ENCODE measurements around the gene C17orf114.

Gene C17orf114

GRCh38 chr17:4802228-4802627 is at the start of gene C17orf114:
TSS of gene C17orf114 (minus strand) at chr17:4802328.
- no peak for DNase-seq (ENCODE audit: low read depth)
- no peak within 1 kb of the TSS for H3K4me3 ChIP-seq (ENCODE audit: control insufficient read depth, low read depth, low read length)
- TF ChIP-seq, protein P1, sequence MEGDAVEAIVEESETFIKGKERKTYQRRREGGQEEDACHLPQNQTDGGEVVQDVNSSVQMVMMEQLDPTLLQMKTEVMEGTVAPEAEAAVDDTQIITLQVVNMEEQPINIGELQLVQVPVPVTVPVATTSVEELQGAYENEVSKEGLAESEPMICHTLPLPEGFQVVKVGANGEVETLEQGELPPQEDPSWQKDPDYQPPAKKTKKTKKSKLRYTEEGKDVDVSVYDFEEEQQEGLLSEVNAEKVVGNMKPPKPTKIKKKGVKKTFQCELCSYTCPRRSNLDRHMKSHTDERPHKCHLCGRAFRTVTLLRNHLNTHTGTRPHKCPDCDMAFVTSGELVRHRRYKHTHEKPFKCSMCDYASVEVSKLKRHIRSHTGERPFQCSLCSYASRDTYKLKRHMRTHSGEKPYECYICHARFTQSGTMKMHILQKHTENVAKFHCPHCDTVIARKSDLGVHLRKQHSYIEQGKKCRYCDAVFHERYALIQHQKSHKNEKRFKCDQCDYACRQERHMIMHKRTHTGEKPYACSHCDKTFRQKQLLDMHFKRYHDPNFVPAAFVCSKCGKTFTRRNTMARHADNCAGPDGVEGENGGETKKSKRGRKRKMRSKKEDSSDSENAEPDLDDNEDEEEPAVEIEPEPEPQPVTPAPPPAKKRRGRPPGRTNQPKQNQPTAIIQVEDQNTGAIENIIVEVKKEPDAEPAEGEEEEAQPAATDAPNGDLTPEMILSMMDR (conservative IDR thresholded peaks at IDR 0.05; ENCODE audit: control insufficient read depth, insufficient read depth, low read depth, low read length), result no peak

DNA sequence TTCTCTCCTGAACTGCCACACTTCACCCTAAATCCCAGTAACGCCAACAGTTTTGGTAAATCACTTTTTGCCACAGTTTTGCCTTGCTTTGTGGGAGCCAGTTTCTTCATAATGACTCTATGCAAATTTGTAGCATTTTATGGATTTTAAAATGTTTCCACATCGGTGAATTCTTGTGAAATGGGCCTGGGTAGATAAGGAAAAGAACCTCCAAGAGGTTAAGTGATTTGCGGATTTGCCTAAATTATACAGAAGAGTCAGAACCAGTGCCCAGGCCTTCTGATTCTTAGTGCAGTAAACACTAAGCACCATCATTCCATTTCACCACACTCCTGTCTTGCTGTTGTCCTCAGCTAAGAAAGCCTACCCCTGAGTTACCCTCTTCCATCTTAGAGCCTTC is 49.0 kb upstream of the C17orf114 start:
- no peak for DNase-seq (ENCODE audit: low read depth)
- no peak overlapping the region for H3K4me3 ChIP-seq (ENCODE audit: control insufficient read depth, low read depth, low read length)
- TF ChIP-seq, protein P1 (conservative IDR thresholded peaks at IDR 0.05; ENCODE audit: control insufficient read depth, insufficient read depth, low read depth, low read length), result no peak

DNA sequence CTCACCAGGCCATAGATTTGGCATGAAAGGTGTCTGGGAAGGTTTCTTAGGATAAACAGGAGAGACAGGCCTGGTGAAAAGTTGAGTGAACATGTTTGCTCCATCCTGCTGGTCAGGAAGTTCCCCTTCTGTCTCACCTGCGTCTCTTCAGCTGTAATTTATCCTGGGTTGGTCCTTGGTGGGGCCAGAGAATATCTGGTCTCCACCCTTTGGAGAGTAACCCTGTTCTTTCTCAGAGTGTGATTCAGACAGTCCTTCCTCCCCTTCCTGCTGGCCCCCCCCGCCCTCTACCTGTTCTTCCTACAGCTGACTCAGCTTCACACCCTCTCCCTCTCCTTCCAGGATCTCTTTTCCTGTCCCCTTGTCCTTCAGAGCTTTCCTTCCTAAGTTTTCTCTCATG is 48.1 kb upstream of the C17orf114 start:
- no peak overlapping the region for H3K4me3 ChIP-seq (ENCODE audit: control insufficient read depth, low read depth, low read length)
- DNase-seq (ENCODE audit: low read depth), result no peak
- TF ChIP-seq, protein P1 (conservative IDR thresholded peaks at IDR 0.05; ENCODE audit: control insufficient read depth, insufficient read depth, low read depth, low read length), result no peak

DNA sequence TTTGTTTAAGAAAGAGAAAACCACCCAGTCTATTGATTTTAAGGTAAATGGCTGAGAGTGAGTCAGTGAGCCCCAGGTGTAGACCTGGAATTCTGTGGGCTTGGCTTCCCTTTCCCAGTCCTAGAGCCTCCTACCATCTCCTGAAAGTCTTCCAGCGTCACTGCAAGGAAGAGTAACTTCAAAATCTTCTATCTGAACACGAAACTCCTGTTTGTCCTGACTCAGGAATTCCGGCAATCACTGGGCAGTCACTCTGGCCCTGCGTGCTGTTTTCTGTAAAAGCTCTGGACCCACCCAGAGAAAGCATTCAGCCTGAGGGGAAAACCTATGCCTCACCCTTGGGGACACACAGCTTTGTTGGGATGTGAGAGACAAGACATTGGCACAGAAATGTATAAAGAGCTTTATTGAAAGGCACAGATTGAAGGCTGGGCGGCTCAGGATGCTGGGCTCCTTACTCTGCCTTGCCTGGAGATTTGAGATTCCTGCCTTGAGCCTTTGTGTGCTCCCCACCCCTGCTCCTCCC is 46.9 kb upstream of the C17orf114 start:
- no peak overlapping the region for H3K4me3 ChIP-seq (ENCODE audit: control insufficient read depth, low read depth, low read length)
- DNase-seq (ENCODE audit: low read depth), result no peak
- TF ChIP-seq, protein P1 (conservative IDR thresholded peaks at IDR 0.05; ENCODE audit: control insufficient read depth, insufficient read depth, low read depth, low read length), result no peak

GRCh38 chr17:4846635-4847390 is 44.7 kb upstream of the C17orf114 start:
- DNase-seq (ENCODE audit: low read depth), result no peak
- TF ChIP-seq, protein P1 (conservative IDR thresholded peaks at IDR 0.05; ENCODE audit: control insufficient read depth, insufficient read depth, low read depth, low read length), result no peak
- H3K4me3 ChIP-seq (ENCODE audit: control insufficient read depth, low read depth, low read length), result no peak overlapping the region

DNA sequence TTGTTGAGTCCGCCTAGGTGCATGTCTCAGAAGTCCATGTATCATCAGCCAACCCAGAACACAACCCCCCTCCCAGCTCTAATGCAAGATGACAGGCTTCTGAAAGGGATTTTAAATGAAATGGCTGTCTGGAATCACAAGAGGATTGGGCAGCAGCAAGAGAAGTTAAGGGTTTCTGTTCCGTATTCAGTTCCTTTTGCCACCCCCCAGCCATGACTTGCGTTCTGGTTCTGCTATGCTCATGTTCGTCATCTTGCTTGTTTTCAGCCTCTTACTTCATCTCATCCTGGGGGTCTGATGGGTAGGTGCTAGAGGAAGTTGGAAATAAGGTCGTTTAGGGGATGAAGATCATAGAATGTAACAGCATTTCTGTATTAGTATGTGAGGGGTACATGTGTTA is 43.0 kb upstream of the C17orf114 start:
- DNase-seq (ENCODE audit: low read depth), result no peak
- TF ChIP-seq, protein P1 (conservative IDR thresholded peaks at IDR 0.05; ENCODE audit: control insufficient read depth, insufficient read depth, low read depth, low read length), result no peak
- H3K4me3 ChIP-seq (ENCODE audit: control insufficient read depth, low read depth, low read length), result no peak overlapping the region
